BE2C (cell line): ENCODE results near the gene PELI1.

Experiments used
- DNase-seq: peaks from one replicate; pipeline ENCODE4 v3.0.0-alpha.2; 2020
- H3K27me3 ChIP-seq: fragments of 250-450 bp; sonication (Bioruptor Pico); 2 replicates; pipeline ENCODE4 v1.5.1; 2020; ENCODE audit warnings: mild to moderate bottlenecking
- H3K36me3 ChIP-seq: fragments of 250-450 bp; sonication (Bioruptor Pico); 2 replicates; pipeline ENCODE4 v1.5.1; 2020; ENCODE audit warnings: mild to moderate bottlenecking
- H3K4me1 ChIP-seq: fragments of 250-450 bp; sonication (Bioruptor Pico); 2 replicates; pipeline ENCODE4 v1.5.1; 2020
- H3K4me3 ChIP-seq: 2 replicates; pipeline ENCODE4 v1.5.1; 2011; ENCODE audit warnings: low read depth, low read length
- H3K9me3 ChIP-seq: fragments of 250-450 bp; sonication (Bioruptor Pico); 2 replicates; pipeline ENCODE4 v1.5.1; 2020
- CTCF ChIP-seq: IDR thresholded peaks from 2 replicates; pipeline ENCODE4 v1.5.1; 2012; ENCODE audit warnings: mild to moderate bottlenecking, low read depth, low read length

PELI1 gene

GRCh38 chr2:64189167-64189566, 44.9 kb upstream of the PELI1 start:
- Histone ChIP-seq H3K27me3 (no peaks in the 10 kb centered on the region), H3K4me1 (no peaks in the 10 kb centered on the region), H3K9me3 (no peaks in the 10 kb centered on the region), H3K36me3 (no peaks in the 10 kb centered on the region), H3K4me3 (no peak overlapping the region)
- no peak for TF ChIP-seq CTCF
- no peak for DNase-seq

GRCh38 chr2:64186699-64187605, 42.7 kb upstream of the PELI1 start:
- no peak for DNase-seq

GRCh38 chr2:64179582-64180321, 35.5 kb upstream of the PELI1 start:
- no peaks in the 10 kb centered on the region for H3K9me3 ChIP-seq
- H3K4me3 ChIP-seq = no peak overlapping the region
- TF ChIP-seq CTCF = no peak
- H3K36me3 ChIP-seq = no peaks in the 10 kb centered on the region
- H3K4me1 ChIP-seq = no peaks in the 10 kb centered on the region
- no peak for DNase-seq
- H3K27me3 ChIP-seq = no peaks in the 10 kb centered on the region

More at GRCh38 chr2:64186699-64187605, 42.7 kb upstream of the PELI1 start:
- Histone ChIP-seq H3K36me3 (no peaks in the 10 kb centered on the region), H3K9me3 (no peaks in the 10 kb centered on the region), H3K4me3 (no peak overlapping the region), H3K27me3 (no peaks in the 10 kb centered on the region), H3K4me1 (no peaks in the 10 kb centered on the region)
- no peak for TF ChIP-seq CTCF

- no peak for DNase-seq
- Histone ChIP-seq H3K36me3 (no peaks in the 10 kb centered on the region), H3K27me3 (no peaks in the 10 kb centered on the region), H3K4me3 (no peak overlapping the region), H3K4me1 (no peaks in the 10 kb centered on the region), H3K9me3 (no peaks in the 10 kb centered on the region)
- TF ChIP-seq CTCF = no peak
Observed at GRCh38 chr2:64177315-64177714, 33.1 kb upstream of the PELI1 start.

- no peak for TF ChIP-seq CTCF
- Histone ChIP-seq H3K36me3 (no peaks in the 10 kb centered on the region), H3K9me3 (no peaks in the 10 kb centered on the region), H3K27me3 (no peaks in the 10 kb centered on the region), H3K4me1 (no peaks in the 10 kb centered on the region), H3K4me3 (no peak overlapping the region)
- DNase-seq = no peak
Observed at GRCh38 chr2:64175419-64176197, 31.4 kb upstream of the PELI1 start.
